IPS-NIHi7 (cell line): ENCODE results near the gene NTM.
A peak's percentile ranks its signal among the peaks of the same experiment; 100 is the strongest.

Source experiments
- DNase-seq: peaks from one replicate; pipeline ENCODE4 v3.0.0; 2012; ENCODE audit warnings: mixed read lengths; ENCODE audit errors: extremely low spot score

NTM gene

DNA sequence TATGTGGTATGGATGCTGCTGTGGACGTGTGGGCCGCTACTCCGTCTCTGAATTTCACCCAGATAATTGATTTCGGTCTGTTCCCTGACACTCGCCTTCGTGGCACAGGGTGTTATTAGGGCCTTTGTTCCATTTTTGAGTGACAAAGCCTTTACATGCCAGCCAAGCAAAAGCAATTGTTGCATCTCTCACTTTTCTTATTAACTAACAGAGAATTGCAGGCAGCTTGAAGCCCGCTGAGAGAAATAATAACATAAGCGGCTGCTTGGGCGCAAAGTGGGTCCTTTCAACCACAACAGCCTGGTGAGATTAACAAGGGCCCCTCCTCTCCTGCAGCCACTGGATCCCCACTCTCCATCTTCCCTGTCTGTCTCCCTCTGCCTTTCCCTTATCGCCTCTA lies 449.4 kb downstream of the NTM start:
- DNase-seq = no peak

DNA sequence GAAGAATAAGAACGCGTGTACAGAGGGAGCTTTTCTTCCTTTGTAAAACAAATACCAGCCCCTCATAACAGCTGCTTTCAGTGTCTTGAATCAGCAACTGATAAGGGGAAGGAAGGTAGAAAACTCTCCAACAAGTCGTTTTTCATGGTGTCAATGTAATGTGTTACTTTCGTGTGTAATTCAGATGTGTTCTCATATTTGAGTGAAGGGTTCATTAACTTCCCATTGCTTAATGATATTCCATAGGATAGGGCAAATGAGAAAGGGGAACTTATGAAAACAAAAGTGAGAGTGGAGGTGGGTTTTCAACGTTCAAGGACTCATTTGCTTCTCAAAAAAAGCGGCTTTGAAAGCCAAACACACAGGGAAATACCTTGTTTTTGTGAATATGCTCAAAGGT lies 452.1 kb downstream of the NTM start:
- no peak for DNase-seq

- DNase-seq = no peak
Measured at GRCh38 chr11:131823772-131824171, 453.4 kb downstream of the NTM start.

DNA sequence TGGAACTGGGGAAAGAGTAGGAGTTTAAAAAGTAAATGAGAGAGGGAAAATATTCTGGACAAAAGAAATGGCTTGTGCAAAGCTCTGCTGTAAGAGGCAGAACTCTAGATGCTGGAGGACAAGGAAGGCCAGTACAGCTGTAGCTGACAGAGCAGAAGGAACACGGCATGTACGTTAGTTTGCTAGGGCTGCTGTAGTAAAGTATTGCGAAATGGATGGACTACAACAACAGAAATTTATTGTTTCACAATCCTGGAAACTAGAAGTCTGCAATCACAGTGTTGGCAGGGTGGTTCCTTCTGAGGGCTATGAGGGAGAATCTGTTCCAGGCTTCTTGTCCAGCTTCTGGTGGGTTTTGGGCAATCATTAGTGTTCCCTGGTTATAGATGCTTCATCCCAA lies 454.4 kb downstream of the NTM start:
- DNase-seq = no peak

DNA sequence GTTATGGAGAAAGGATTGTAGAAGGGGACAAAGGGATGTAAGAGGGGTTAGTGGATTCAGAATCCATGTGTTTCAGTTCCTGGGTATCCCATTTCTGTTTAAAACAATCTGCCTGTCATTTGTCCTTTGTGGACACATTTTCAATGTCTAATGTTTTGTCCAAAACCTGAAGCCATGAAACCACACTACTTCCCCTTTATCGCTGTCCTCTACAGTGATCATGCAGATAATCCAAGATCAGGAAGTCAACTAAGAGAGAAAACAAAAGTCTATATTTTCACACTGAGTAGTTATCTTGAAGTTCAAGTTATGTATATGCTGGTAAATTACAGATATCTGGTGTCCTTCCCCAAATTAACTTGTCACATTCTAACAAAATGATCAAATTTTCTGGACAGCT lies 457.0 kb downstream of the NTM start:
- no peak for DNase-seq

- DNase-seq = no peak
Measured at GRCh38 chr11:131829725-131830124, 459.3 kb downstream of the NTM start.

GRCh38 chr11:131832079-131832478 lies 461.7 kb downstream of the NTM start:
- DNase-seq = no peak

GRCh38 chr11:131833366-131833765 lies 463.0 kb downstream of the NTM start:
- no peak for DNase-seq

DNA sequence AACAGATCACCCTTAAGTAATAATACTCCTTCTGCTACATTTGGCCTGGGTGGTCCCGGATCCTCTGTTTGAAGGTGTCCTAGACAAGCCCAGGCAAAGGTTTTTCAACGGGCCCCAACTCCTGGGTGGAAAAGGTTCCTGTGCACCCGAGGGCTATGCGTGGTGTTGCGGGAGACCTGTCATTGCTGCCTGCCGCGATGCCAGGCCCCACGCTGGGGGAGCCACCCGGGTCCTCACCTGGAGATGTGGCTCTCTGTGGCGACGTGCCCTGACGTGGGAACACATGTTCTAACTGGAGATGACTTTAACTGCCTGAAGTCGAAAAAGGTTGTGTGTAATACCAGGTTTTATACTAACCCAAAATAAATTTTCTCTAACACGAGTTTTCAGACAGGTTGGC lies 467.1 kb downstream of the NTM start:
- DNase-seq = no peak

- DNase-seq = no peak
Measured at GRCh38 chr11:131838016-131838415, 467.6 kb downstream of the NTM start.

GRCh38 chr11:131839326-131839725 lies 468.9 kb downstream of the NTM start:
- DNase-seq = no peak

DNA sequence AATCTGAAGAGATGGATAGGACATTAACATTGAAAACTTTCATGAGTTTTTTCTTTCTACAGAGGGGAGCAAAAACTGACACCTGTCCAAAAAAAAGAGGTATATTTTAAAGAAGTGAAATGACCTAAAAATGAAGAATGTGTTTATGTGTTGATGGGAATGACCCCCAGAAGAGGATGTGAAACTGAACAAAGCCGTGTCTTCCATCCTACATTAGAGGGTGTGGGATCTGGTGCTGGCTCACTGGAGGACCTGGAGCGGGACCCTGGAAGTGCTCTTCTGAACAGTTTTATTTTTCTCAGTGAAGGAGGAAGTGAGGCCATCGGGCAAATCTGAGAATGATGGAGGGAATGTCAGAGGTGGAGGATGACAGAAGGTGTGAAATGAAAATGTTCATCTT lies 470.1 kb downstream of the NTM start:
- no peak for DNase-seq

DNA sequence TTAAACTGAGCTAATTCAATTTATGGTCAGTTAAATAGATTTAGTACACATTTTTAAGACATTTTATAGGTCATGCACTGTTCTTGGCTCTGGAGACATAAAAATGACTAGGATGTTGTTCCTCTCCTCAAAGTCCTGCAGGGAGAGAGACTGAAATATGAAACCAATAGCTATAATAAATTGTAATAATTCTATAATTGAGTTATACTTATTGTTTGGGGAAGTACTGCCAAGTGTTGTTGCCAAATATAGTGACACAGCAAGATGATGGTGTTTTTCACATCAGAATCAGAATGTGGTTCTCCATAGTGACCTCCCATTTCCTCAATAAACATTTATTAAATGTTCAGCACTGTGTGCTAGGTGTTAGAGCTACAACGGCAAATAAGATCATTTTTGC lies 470.6 kb downstream of the NTM start:
- no peak for DNase-seq

DNA sequence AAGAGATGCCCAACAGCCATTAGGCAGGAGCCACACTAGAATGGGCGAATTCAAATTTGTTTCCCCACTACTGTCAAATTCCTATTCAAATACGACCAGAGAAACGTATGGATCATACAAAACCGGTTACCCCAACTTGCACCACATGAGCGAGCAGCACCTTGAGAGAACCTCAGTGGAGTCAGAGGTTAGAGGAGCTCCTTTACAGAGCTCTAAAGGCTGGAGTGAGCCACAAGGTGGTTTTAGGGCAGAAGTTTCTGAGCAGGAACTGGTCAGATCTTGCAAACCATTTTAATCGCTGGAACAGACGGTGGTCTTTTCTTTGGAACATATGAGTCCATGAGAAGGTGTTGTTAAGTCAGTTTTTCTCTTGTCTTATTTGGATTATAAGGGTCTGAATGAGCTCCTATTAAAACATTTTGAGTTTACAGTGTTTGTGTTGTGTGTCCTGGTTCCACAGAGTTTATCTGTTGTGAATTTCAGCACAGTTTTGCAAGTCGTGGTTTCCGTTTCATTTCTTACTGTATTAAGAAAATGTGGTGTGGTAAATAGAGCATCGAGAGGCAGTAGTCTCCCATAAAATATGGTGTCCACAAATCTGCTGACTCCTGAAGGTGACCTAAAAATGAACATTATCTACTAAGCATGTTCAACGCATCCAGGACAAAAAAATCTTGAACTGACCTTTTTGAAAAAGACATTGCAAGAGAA lies 471.7 kb downstream of the NTM start:
- DNase-seq = no peak

DNA sequence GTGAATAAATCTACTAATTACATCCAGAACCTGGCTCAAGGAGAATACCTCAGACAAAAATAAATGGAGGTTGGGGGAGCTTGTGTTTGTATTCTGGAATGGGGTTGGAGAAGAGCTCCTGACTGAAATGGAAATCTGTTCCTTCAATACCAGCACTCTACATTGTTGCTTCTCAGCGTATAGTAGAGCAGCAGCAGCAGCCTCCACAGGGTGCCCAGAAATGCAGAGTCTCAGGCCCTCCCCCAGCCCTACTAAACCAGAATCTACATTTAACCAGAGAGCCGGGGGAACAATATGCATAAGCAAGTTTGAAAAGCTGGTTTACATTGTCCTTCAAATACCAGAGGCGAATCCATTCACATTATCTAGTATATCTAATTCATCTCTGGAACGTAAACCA lies 474.8 kb downstream of the NTM start:
- DNase-seq = peak; percentile 38

DNA sequence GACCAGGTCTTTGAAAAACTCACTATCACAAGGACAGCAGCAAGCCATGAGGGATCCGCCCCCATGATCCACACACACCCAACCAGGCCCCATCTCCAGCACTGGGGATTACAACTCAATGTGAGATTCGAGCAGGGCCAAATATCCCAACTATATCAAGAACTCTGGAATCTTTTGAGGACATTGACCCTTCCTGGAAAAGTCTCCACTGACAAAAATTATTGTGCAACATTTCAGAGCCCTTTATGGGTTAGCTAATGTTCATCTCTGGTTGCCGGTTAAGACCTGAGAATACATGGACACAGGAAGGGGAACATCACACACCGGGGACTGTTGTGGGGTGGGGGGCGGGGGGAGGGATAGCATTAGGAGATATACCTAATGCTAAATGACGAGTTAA lies 479.1 kb downstream of the NTM start:
- DNase-seq = no peak

DNA sequence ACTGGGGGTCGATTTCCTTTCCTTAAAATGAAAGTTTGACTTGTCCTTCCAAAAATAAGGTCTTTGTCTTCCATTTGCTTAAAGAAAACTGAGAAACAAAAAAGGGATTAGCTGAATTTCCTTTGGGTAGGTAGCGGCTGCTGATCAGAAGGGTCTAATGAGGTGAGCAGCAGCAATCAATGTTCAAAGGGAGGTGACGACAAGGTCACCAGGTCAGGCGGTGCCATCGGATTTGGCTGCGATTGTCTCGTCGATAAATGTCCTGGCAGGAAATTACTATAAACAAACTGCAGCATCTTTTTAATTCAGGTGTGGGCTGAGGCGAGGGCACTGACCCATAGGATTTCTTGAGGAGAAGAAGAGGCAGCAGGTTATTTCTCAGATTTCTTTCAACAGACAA lies 480.1 kb downstream of the NTM start:
- DNase-seq = no peak

DNA sequence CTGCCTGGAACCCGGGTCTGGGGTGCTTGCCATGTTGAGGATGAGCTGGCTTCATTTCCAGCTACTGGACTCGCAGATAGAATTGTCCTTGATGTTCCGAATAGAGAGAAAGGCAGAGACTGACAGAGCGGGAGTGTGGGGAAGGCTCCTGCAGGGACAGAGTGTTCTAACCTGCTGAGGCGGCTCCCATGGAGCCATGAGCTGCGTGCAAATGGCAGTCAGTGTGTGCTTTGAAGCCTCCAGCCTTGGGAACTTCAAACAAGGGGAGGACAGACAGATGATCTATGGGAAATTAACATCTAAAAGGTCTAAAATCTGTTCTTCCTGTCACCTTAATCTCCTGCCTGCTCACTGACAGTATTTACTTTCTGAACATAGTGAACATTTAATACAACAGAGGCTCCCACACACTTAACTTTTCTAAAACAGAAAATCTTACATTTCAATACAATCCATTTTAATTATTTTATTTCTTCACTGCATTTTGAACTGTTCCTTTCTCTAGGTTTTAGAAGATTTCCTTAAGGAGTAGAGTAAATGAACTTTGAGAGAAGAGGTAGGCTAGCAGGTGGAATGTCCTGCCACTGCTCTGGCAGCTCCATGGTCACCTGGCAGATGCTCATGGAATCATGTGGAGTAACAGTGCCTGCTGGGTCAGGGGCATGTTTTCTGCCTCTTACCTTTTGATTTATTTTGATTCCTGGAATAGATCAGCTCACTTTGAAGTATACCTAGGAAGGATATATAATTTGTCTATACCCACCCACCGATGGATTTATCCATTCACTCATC lies 481.7 kb downstream of the NTM start:
- peak; percentile 33 for DNase-seq

GRCh38 chr11:131852757-131853156 lies 482.3 kb downstream of the NTM start:
- DNase-seq = no peak

DNA sequence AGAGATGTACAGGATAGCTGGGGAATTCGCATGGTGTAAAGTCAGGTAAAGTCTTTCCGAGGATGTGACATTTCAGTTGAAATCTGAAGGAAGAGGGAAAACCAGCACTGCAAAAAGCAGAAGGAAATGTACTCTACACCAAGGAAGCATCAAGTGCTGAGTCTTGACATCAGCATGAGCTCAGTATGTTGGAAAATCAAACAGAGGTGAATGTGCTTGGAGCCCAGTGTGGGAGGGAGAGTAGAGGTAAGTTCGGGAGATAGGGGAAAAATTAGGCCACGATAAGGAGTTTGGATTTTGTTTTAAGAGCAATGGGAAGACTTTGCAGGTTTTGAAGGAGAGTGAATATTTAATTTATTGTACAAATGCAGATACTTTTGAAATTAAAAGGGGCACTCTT lies 484.0 kb downstream of the NTM start:
- no peak for DNase-seq

DNA sequence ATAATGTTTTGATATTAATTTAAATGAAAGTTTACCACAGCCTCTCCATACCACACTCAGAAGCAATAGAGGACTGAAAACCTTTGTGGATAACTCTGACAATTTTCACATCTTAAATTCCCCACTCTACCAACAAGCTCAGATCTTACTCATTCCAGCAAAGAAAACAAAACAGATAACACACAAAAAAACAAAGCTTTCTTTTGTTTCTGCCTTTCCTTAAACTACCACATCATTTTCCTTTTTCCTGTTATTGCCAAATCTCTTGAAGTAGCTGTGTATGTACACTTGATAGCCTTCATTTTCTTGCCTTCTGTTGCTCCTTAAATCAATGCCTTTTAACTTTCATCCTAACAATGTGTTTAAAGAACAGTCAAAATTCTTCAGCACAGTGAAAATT lies 484.9 kb downstream of the NTM start:
- no peak for DNase-seq

DNA sequence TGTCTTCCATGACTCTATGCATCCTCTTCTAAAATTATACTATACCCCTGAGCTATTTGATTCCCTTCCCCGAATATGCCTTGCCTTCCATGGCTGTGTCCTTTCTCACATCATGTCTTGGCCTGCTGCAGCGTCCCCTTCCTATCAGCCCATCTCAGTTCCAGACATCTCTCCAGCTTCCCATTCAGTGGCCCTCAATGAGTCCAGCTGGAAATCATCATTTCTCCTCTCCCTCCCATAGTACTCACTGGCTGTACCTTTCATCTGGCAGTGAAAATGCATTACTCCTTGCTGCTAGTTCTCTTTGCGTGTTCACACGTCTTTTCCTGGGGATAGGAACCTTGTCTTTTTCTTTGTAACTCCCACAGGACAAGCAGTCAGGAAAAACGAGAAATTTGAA lies 486.8 kb downstream of the NTM start:
- no peak for DNase-seq

DNA sequence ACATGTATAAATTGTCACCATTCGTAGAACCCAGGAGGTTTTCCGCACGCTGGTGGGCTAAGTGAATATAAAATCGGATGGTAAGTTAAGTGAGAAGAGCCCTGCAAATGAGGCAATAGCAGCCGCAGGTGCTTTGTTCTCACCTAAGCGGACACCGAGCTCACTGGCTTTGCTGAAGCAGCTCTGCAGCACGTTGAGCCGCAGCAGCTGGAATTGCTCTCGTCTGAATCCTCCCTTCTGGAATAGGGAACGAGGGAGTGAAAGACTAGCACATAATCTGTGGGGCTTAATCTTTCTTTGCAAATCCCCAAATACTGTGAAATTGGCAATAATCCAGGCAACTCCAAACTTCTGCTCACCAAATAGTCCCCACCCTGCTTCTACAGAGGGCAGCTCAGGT lies 488.1 kb downstream of the NTM start:
- no peak for DNase-seq
